D721Med (cell line): ENCODE measurements around the gene CLTCL1.

ENCODE experiments used
- DNase-seq: peaks from one replicate; pipeline ENCODE4 v3.0.0; 2011; ENCODE audit warnings: low spot score; ENCODE audit not compliant: insufficient read length
- FAIRE-seq: peaks from 2 replicates; lab custom pipeline; 2011; peaks lifted over from hg19 to GRCh38; lab: Jason Lieb, UNC
- TF ChIP-seq, protein P1 (sequence below): IDR thresholded peaks from 2 replicates; pipeline ENCODE4 v1.5.1; 2012; ENCODE audit warnings: mild to moderate bottlenecking, control low read depth; ENCODE audit not compliant: insufficient read depth; ENCODE audit errors: missing control alignments

Gene CLTCL1

DNA sequence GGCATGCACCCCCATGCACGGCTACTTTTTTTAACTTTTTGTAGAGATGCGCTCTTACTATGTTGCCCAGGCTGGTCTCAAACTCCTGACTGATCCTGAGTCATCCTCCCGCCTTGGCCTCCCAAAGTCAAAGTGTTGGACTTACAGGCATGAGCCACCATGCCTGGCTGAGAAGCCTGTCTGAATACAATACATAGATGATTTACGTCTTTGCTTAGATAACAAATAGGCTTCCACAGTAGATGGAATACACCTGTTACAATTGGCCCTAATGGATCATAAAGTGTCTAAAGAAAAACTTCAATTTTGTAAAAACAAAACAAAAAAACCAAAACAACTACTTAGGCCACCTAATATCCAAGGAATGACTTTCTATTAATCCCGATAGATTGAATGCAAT, 13.0 kb upstream of the CLTCL1 start:
- FAIRE-seq (no peak), DNase-seq (no peak)
- TF ChIP-seq, protein P1, sequence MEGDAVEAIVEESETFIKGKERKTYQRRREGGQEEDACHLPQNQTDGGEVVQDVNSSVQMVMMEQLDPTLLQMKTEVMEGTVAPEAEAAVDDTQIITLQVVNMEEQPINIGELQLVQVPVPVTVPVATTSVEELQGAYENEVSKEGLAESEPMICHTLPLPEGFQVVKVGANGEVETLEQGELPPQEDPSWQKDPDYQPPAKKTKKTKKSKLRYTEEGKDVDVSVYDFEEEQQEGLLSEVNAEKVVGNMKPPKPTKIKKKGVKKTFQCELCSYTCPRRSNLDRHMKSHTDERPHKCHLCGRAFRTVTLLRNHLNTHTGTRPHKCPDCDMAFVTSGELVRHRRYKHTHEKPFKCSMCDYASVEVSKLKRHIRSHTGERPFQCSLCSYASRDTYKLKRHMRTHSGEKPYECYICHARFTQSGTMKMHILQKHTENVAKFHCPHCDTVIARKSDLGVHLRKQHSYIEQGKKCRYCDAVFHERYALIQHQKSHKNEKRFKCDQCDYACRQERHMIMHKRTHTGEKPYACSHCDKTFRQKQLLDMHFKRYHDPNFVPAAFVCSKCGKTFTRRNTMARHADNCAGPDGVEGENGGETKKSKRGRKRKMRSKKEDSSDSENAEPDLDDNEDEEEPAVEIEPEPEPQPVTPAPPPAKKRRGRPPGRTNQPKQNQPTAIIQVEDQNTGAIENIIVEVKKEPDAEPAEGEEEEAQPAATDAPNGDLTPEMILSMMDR = no peak

DNA sequence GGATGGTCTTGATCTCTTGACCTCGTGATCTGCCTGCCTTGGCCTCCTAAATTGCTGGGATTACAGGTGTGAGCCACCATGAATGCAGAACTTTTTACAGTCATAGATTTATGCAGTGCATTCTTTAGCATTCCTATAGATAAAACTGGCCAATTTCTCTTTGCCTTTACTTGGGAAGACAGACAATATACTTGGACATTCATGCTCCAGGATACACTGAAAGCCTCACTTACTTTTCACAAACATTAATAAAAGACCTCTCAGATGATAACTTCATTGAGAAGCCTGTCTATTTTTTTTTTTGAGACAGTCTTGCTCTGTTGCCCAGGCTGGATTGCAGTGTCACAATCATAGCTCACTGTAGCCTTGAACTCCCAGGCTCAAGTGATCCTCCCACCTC, 12.3 kb upstream of the CLTCL1 start:
- TF ChIP-seq, protein P1 = no peak
- no peak for FAIRE-seq
- no peak for DNase-seq

DNA sequence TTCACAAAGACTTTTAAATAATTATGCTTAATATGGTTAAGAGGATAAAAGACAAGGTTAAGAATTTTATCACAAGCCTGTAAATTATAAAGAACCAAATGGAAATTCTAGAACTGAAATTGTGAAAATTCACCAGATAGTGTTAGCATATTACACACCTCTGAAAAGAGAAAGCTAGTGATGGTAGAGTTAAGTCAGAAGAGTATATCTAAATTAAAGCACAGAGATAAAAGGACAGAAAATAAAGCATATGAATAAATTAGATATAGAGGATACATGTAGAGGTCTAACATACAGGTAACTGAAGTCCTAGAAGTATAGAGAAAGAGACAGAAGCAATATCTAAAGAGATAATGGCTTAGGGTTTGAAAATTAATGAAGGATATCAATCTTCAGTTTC, 4.2 kb upstream of the CLTCL1 start:
- FAIRE-seq = no peak
- TF ChIP-seq, protein P1 = no peak
- DNase-seq = no peak

DNA sequence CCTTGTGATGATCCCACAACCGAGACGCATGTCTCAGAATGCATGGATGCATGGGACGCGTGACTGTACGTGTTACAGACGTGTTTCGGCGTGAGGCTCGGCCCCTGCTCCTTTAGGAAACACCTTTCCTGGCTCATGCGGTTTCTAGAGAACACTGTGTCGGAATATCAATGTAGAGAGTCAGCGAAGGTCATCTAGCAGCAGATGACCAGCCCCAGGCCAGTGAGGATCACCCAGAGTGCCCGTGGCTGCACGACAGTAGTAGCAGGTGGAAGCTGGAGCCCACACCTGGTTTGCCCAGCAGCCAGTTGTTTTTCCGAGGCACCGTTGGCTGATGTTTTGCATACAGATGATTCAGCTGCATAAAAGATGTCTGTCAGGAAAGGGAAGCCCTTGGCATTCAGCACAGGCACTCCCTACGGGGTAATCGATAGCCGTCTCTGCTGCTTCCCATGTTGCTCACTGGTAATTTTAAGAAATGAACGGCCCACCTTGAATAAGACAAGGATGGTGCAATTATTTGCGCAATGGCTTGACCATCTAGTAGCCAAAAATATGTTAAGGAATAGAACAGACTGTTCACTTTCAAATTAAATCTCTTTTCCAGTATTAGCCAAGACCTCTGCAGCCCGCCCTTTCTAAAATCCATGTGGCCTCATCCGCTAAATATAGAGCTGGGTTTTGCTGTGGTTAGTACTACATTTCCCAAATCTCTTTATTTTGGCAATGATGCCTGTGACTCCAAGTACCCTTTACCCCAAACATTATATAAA, 1.1 kb upstream of the CLTCL1 start:
- TF ChIP-seq, protein P1 = no peak
- no peak for FAIRE-seq
- DNase-seq = no peak

DNA sequence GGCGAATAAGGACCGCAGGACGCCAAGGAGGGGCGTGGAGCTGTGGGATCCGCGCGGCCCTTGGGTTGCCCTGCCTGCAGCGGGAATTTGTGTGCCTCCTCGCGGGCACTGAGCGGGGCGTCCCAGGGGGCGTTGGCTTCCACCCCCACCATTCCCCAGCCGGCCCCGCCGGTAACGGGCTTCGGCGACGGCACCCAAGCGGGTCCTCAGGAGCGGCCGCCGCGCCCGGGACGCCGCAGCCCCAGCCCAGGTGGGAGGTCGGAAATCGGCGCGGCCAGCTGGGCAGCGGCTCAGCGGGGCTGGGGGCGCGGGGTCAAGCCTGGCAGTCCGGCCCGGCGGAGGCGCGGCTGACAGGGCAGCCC, 320 bp downstream of the CLTCL1 start:
- DNase-seq (no peak), FAIRE-seq (no peak)
- TF ChIP-seq, protein P1 = no peak

DNA sequence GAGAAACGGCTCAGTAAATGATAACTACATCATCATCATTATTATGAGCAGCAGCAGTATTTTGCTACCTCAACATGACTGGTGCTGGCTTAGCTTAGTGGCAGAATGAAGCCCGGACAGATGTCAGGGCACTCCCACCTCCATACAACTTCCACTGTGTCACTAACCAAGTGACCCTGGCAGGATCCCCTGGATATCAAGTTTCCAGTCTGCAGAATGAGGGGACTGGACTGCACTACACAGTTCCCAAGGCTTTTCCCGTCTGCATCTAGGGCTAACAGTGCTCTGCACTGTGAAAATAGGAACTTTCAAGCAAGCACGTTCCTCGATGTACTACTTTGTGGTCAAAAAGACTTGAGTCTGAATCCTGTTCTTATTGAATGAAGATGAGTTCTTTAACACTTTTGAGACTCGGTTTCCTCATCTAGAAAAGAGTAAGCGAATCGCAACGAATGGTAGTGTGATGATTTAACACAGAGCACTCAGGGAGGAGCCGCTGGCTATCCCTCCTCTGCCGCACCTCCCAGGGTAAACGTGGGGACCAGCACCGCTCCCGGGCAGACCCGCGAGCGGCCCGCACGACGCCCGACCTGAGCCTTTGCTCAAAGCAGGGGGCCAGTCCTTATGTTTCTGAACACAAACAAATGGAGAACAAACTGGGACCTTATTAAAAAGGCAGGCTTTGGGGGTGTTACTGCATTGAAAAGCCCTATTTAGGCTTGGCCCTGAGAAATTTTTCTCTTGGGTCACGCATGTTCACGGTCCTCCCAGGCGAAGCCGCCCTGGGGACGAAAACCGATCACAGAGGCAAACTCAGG, 910 bp downstream of the CLTCL1 start:
- TF ChIP-seq, protein P1 = no peak
- DNase-seq = no peak
- FAIRE-seq = no peak
